ENCODE results near the gene EPHB2. TPM values are rescaled to one million over a fixed set of nuclear protein-coding genes. Genes with fewer than 3 reads are reported as not detected.

Gene EPHB2
- total and polyA plus RNA-seq, 7 donors, result 1.2 to 38.6 (median 3.0) TPM

DNA sequence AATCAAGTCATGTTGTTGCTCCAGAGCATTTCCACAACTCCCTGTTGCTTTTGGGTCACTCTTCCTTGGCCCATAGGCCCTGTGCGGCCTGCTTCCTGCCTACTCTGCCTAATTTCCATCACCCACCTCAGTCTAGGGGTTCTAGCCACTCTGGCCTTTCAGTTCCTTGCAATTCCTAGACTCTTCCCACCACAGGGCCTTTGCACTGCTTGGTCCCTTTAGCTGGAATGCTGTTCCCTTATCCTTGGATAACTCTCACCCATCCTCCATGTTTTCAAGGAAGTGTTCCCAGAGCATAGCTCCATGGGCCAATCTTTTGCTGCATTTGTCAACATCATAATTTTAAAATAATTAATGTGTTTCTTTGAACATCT lies 18.7 kb downstream of the EPHB2 start:
- intact Hi-C loops (cut with DNase I), result no loop called here
- WGBS, 2 donors, result 93 to 94% methylated on average over 1 of the region's 1 CpG
- H3K4me1 ChIP-seq, result peaks cover 0 to 11% (median 3%) of the 10 kb centered on the region in 4 donors
- no peak overlapping the region for H3K27ac ChIP-seq
- TF ChIP-seq EP300 (IDR thresholded peaks at IDR 0.05) (no peak), POLR2AphosphoS5 (IDR thresholded peaks at IDR 0.05) (no peak), CTCF (IDR thresholded peaks at IDR 0.05) (no peak)
- H3K27me3 ChIP-seq, result no peaks in the 10 kb centered on the region
- no peaks in the 10 kb centered on the region for H3K36me3 ChIP-seq
- DNase-seq, result no peak
- H3K4me3 ChIP-seq, result no peak overlapping the region
- H3K9me3 ChIP-seq, result no peaks in the 10 kb centered on the region

GRCh38 chr1:22729912-22730311 lies 19.3 kb downstream of the EPHB2 start:
- TF ChIP-seq POLR2A (IDR thresholded peaks at IDR 0.05), result no peak
- TF ChIP-seq CTCF (IDR thresholded peaks at IDR 0.05), result no peak
- TF ChIP-seq EP300 (IDR thresholded peaks at IDR 0.05), result no peak
- no peak for TF ChIP-seq POLR2AphosphoS5 (IDR thresholded peaks at IDR 0.05)
- DNase-seq, result no peak
- 50 to 80% methylated on average over 7 of the region's 7 CpGs for WGBS, 2 donors
- H3K36me3 ChIP-seq, result no peaks in the 10 kb centered on the region
- no peaks in the 10 kb centered on the region for H3K27me3 ChIP-seq
- no peak overlapping the region for H3K27ac ChIP-seq
- peaks cover 0 to 11% (median 3%) of the 10 kb centered on the region in 4 donors for H3K4me1 ChIP-seq
- no peak overlapping the region for H3K4me3 ChIP-seq
- H3K9me3 ChIP-seq, result no peaks in the 10 kb centered on the region
- intact Hi-C loops (cut with DNase I), result no loop called here

- Histone ChIP-seq H3K27me3 (no peaks in the 10 kb centered on the region), H3K9me3 (no peaks in the 10 kb centered on the region), H3K4me1 (peaks cover 0 to 11% (median 3%) of the 10 kb centered on the region in 4 donors), H3K27ac (no peak overlapping the region), H3K36me3 (no peaks in the 10 kb centered on the region), H3K4me3 (no peak overlapping the region)
- DNase-seq, result no peak
- intact Hi-C loops (cut with DNase I), result no loop called here
- 78 to 88% methylated on average over 12 of the region's 12 CpGs for WGBS, 2 donors
- TF ChIP-seq EP300 (IDR thresholded peaks at IDR 0.05), result no peak
- no peak for TF ChIP-seq POLR2AphosphoS5 (IDR thresholded peaks at IDR 0.05)
Observed at GRCh38 chr1:22731924-22732720, 21.5 kb downstream of the EPHB2 start.

GRCh38 chr1:22733643-22734042 lies 23.0 kb downstream of the EPHB2 start:
- TF ChIP-seq POLR2AphosphoS5 (IDR thresholded peaks at IDR 0.05), result no peak
- no peak for TF ChIP-seq POLR2A (IDR thresholded peaks at IDR 0.05)
- H3K4me3 ChIP-seq, result no peak overlapping the region
- peaks cover 0 to 9% (median 3%) of the 10 kb centered on the region in 4 donors for H3K4me1 ChIP-seq
- no peaks in the 10 kb centered on the region for H3K36me3 ChIP-seq
- intact Hi-C loops (cut with DNase I), result no loop called here
- H3K9me3 ChIP-seq, result no peaks in the 10 kb centered on the region
- DNase-seq, result no peak
- no peaks in the 10 kb centered on the region for H3K27me3 ChIP-seq
- WGBS, 2 donors, result 80 to 91% methylated on average over 8 of the region's 8 CpGs
- H3K27ac ChIP-seq, result no peak overlapping the region

DNA sequence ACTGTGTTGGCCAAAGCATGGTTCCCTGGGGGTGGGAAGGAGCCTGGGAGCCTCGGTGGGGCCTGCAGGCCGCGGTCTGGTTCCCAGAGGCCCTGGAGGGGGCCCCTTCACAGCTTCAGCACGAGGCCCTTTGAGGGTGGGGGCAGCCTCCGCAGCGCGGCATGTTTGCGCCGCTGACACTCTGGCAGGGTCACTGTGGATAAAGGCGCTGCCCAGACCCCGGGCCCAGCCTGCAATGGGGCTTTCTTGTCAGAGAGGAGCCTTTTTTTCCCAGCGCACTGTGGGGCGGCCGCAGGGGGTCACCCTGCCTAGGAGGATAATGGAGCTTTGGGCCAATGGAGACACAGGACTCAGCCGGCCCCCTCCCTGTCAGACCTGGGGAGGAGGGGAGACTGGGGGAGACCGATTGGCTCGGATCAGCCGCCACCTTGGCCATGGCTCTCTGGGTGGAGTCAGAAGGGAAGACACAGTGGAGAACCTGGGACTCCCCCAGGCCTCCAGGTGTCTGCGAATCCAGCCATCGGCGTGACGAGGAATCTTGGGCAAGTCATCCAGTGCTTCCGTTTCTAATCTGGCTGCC lies 26.0 kb downstream of the EPHB2 start:
- Histone ChIP-seq H3K36me3 (no peaks in the 10 kb centered on the region), H3K9me3 (no peaks in the 10 kb centered on the region), H3K4me3 (no peak overlapping the region), H3K27me3 (peaks cover 0 to 7% (median 0%) of the 10 kb centered on the region in 3 donors), H3K27ac (no peak overlapping the region), H3K4me1 (no peaks in the 10 kb centered on the region)
- TF ChIP-seq POLR2AphosphoS5 (IDR thresholded peaks at IDR 0.05) (no peak), CTCF (IDR thresholded peaks at IDR 0.05) (no peak), EP300 (IDR thresholded peaks at IDR 0.05) (no peak), POLR2A (IDR thresholded peaks at IDR 0.05) (no peak)
- intact Hi-C loops (cut with DNase I), result no loop called here
- WGBS, 2 donors, result 82 to 85% methylated on average over 23 of the region's 23 CpGs
- no peak for DNase-seq

All from sigmoid colon (tissue), 7 donors.